Stimulated activated naive CD8-positive, alpha-beta T cell treated with anti-CD3 and anti-CD28 coated beads, Interleukin-15, Interleukin-2, amounts not matched to agents 100 ng/mL and 50 ng/mL, for 24 hours (primary cell): Measurements from ENCODE around the gene RAB8B.

Source experiments
- H3K27ac Mint-ChIP-seq: one replicate; pipeline ENCODE4 v1.8.0; 2021; ENCODE audit warnings: mild to moderate bottlenecking, mixed read lengths
- H3K27me3 Mint-ChIP-seq: one replicate; pipeline ENCODE4 v1.8.0; 2021; ENCODE audit warnings: mixed read lengths
- H3K36me3 Mint-ChIP-seq: one replicate; pipeline ENCODE4 v1.8.0; 2021; ENCODE audit warnings: low read depth, mixed read lengths
- H3K4me1 Mint-ChIP-seq: one replicate; pipeline ENCODE4 v1.8.0; 2021; ENCODE audit warnings: low read depth, mixed read lengths
- H3K4me3 Mint-ChIP-seq: one replicate; pipeline ENCODE4 v1.8.0; 2021; ENCODE audit warnings: mild to moderate bottlenecking, mixed read lengths
- H3K9me3 Mint-ChIP-seq: one replicate; pipeline ENCODE4 v1.8.0; 2021; ENCODE audit warnings: mixed read lengths

RAB8B gene

GRCh38 chr15:63211092-63211490, 21.7 kb downstream of the RAB8B start:
- Mint-ChIP-seq H3K27me3 (no peaks in the 10 kb centered on the region), H3K9me3 (no peaks in the 10 kb centered on the region), H3K4me1 (peaks cover 96% of the 10 kb centered on the region), H3K27ac (peak overlapping the region; percentile 97), H3K4me3 (peak overlapping the region; percentile 76), H3K36me3 (peaks cover 66% of the 10 kb centered on the region)

- H3K4me3 Mint-ChIP-seq = peak overlapping the region; percentile 76
- peak overlapping the region; percentile 97 for H3K27ac Mint-ChIP-seq
- H3K36me3 Mint-ChIP-seq = peaks cover 61% of the 10 kb centered on the region
- H3K4me1 Mint-ChIP-seq = peaks cover 92% of the 10 kb centered on the region
- no peaks in the 10 kb centered on the region for H3K27me3 Mint-ChIP-seq
- no peaks in the 10 kb centered on the region for H3K9me3 Mint-ChIP-seq
These were observed 22.1 kb downstream of the RAB8B start for GRCh38 chr15:63211549-63211948.

DNA sequence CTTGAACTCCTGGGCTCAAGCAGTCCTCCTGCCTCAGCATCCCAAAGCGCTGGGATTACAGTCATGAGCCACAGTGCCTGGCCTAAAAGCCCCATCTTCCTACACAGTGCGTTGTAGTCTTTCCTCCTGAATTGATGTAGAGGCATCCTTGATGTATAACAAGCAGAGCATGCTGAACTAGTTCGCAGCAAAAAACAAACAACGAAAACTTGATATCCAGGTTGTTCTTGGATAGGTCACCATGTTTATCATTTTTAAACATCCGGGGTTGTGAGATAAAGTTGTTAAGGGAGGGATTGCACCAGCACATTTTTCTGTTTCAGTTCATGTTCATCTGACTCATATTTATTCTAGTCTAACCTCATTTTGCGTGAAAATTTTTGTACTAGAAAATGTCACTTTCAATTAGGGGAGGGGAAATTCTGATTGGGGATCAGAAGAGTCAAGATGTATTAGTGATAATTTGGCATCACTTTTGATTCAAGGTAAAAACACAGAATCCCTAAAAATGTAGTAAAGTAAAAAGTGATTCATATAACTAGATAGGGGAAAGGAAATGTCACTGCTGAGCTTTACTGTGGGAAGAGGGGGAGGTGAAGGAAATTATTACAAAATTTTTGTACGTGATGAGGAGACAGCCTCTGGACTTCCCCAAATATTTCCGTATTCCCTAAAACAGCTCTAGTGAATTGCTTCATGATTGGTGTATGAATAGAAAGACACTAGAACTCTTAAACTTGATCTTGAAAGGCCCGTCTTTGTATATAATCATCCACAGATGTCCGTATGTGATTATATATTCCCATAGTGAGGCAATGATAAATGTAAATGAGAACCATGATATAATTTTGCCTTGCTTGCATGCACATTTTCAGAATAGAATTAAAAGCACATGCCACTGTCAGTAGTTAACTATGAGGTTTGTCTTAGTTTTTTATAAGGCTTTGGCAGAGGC, 22.9 kb downstream of the RAB8B start:
- Mint-ChIP-seq H3K27ac (peak overlapping the region; percentile 97), H3K27me3 (no peaks in the 10 kb centered on the region), H3K36me3 (peaks cover 61% of the 10 kb centered on the region), H3K9me3 (no peaks in the 10 kb centered on the region), H3K4me1 (peaks cover 92% of the 10 kb centered on the region), H3K4me3 (peak overlapping the region; percentile 76)

- H3K9me3 Mint-ChIP-seq = no peaks in the 10 kb centered on the region
- H3K27me3 Mint-ChIP-seq = no peaks in the 10 kb centered on the region
- peaks cover 82% of the 10 kb centered on the region for H3K4me1 Mint-ChIP-seq
- H3K4me3 Mint-ChIP-seq = no peak overlapping the region
- peaks cover 71% of the 10 kb centered on the region for H3K36me3 Mint-ChIP-seq
- peak overlapping the region; percentile 84 for H3K27ac Mint-ChIP-seq
These were observed 28.8 kb downstream of the RAB8B start for GRCh38 chr15:63218100-63218808.

- no peak overlapping the region for H3K4me3 Mint-ChIP-seq
These were observed 29.8 kb downstream of the RAB8B start for GRCh38 chr15:63219196-63219710.

GRCh38 chr15:63221346-63221745, 31.9 kb downstream of the RAB8B start:
- H3K27ac Mint-ChIP-seq = peak overlapping the region; percentile 70
- H3K9me3 Mint-ChIP-seq = no peaks in the 10 kb centered on the region
- no peaks in the 10 kb centered on the region for H3K27me3 Mint-ChIP-seq
- H3K4me3 Mint-ChIP-seq = no peak overlapping the region
- H3K4me1 Mint-ChIP-seq = peaks cover 82% of the 10 kb centered on the region
- H3K36me3 Mint-ChIP-seq = peaks cover 80% of the 10 kb centered on the region

More at GRCh38 chr15:63219196-63219710, 29.8 kb downstream of the RAB8B start:
- Mint-ChIP-seq H3K27ac (peak overlapping the region; percentile 84), H3K4me1 (peaks cover 79% of the 10 kb centered on the region), H3K27me3 (no peaks in the 10 kb centered on the region), H3K9me3 (no peaks in the 10 kb centered on the region), H3K36me3 (peaks cover 72% of the 10 kb centered on the region)

DNA sequence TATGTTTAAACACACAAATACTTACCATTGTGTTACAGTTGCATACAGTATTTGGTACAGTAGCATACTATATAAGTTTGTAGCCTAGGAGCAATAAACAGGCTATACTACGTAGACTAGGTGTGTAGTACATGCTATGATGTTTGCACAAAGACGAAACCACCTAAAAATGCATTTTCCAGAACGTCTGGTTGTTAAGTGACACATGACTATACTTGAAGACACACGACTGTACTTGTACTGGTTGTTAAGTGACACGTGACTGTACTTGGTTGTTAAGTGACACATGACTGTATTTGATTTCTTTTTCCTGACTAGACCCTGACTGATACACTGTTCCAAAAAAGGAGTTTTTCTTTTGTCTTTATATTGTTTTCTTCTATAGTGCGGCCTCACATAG, 34.1 kb downstream of the RAB8B start:
- Mint-ChIP-seq H3K36me3 (peaks cover 82% of the 10 kb centered on the region), H3K4me1 (peaks cover 84% of the 10 kb centered on the region), H3K4me3 (no peak overlapping the region), H3K27me3 (no peaks in the 10 kb centered on the region), H3K27ac (no peak overlapping the region), H3K9me3 (no peaks in the 10 kb centered on the region)

DNA sequence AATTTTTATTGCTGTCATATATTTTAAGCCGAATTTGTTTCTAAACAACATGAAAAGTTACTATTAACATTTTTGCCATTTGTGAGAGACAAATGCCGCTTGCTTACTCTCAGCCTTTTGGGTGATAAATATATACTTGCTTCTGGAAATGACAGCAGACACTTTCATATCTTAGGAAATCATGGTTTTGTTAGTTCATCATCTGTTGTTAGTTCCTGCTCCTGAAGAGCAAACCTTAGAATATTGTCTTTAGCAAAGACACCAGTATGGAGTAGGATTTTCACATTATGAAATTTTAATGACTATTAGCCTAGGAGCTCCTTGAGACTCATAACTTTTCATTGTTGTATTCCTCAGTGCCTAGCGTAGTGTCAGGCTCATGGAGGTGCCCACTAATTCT, 36.0 kb downstream of the RAB8B start:
- no peak overlapping the region for H3K4me3 Mint-ChIP-seq
- H3K27me3 Mint-ChIP-seq = no peaks in the 10 kb centered on the region
- peaks cover 83% of the 10 kb centered on the region for H3K4me1 Mint-ChIP-seq
- H3K27ac Mint-ChIP-seq = no peak overlapping the region
- H3K9me3 Mint-ChIP-seq = no peaks in the 10 kb centered on the region
- peaks cover 72% of the 10 kb centered on the region for H3K36me3 Mint-ChIP-seq

GRCh38 chr15:63226155-63226883, 36.9 kb downstream of the RAB8B start:
- H3K27me3 Mint-ChIP-seq = no peaks in the 10 kb centered on the region
- peaks cover 82% of the 10 kb centered on the region for H3K4me1 Mint-ChIP-seq
- H3K9me3 Mint-ChIP-seq = no peaks in the 10 kb centered on the region
- peak overlapping the region; percentile 50 for H3K27ac Mint-ChIP-seq
- peak overlapping the region; percentile 15 for H3K4me3 Mint-ChIP-seq
- H3K36me3 Mint-ChIP-seq = peaks cover 63% of the 10 kb centered on the region

DNA sequence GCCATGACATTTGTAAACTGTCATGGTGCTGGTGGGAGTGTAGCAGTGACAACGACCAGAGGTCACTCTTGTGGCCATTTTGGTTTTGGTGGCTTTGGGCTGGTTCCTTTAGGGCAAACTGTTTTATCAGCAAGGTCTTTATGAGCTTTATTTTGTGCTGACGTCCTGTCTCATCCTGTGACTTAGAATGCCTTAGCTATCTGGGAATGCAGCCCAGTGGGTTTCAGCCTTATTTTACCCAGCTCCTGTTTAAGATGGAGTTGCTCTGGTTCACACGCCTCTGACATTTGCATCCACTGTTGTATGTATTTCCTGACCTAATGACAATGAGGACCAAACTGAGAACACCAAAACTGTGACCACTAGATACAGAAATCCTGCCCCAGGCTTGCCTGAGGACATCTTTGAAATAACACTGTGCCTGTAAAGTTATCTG, 37.6 kb downstream of the RAB8B start:
- H3K4me3 Mint-ChIP-seq = peak overlapping the region; percentile 40

DNA sequence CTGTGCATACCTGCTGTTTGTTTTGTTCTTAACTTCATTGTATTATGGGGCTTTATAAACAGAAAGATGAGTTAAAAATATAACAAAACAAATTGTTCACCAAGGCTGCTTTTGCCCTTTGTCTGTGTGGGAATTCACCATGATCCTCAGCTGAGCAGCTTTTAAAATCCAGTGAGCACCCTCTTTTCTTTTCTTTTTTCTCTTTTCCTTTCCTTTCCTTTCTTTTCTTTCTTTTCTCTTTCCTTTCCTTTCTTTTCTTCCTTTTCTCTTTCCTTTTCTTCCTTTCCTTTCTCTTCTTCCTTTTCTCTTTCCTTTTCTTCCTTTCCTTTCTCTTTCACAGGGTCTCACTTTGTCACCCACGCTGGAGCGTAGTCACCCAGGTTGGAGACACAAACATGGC, 38.3 kb downstream of the RAB8B start:
- Mint-ChIP-seq H3K27me3 (no peaks in the 10 kb centered on the region), H3K4me1 (peaks cover 87% of the 10 kb centered on the region), H3K36me3 (peaks cover 59% of the 10 kb centered on the region), H3K4me3 (no peak overlapping the region), H3K27ac (peak overlapping the region; percentile 79), H3K9me3 (no peaks in the 10 kb centered on the region)

More for the DNA sequence above, 37.6 kb downstream of the RAB8B start:
- no peaks in the 10 kb centered on the region for H3K9me3 Mint-ChIP-seq
- peak overlapping the region; percentile 23 for H3K27ac Mint-ChIP-seq
- H3K36me3 Mint-ChIP-seq = peaks cover 63% of the 10 kb centered on the region
- no peaks in the 10 kb centered on the region for H3K27me3 Mint-ChIP-seq
- H3K4me1 Mint-ChIP-seq = peaks cover 83% of the 10 kb centered on the region

GRCh38 chr15:63231206-63231605, 41.8 kb downstream of the RAB8B start:
- Mint-ChIP-seq H3K27ac (peak overlapping the region; percentile 89), H3K36me3 (peaks cover 58% of the 10 kb centered on the region), H3K9me3 (no peaks in the 10 kb centered on the region), H3K4me3 (peak overlapping the region; percentile 70), H3K27me3 (no peaks in the 10 kb centered on the region), H3K4me1 (peaks cover 93% of the 10 kb centered on the region)

DNA sequence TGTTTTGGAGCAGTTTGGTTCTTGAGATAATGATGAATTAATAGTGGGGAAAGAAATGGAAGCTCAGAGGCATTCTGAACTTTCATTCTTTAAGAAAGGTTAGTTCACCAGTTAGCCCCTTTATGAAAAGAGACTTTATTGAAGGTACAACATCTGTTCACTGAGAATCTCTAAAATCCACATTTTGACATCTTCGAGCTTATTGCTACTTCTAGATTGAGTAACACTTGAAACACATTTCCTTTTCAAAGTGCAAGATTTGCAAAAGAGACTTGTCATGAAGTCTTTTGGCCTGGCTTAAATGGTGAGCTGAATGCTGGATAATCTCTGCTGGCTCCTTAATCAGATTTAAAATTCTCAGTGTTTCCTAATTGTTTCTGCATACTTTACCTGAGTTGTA, 42.3 kb downstream of the RAB8B start:
- H3K4me3 Mint-ChIP-seq = peak overlapping the region; percentile 70
- no peaks in the 10 kb centered on the region for H3K27me3 Mint-ChIP-seq
- H3K4me1 Mint-ChIP-seq = peaks cover 93% of the 10 kb centered on the region
- peak overlapping the region; percentile 89 for H3K27ac Mint-ChIP-seq
- H3K9me3 Mint-ChIP-seq = no peaks in the 10 kb centered on the region
- H3K36me3 Mint-ChIP-seq = peaks cover 56% of the 10 kb centered on the region

- Mint-ChIP-seq H3K27me3 (no peaks in the 10 kb centered on the region), H3K4me1 (peaks cover 93% of the 10 kb centered on the region), H3K36me3 (peaks cover 58% of the 10 kb centered on the region), H3K4me3 (peak overlapping the region; percentile 70), H3K9me3 (no peaks in the 10 kb centered on the region), H3K27ac (peak overlapping the region; percentile 89)
These were observed 43.0 kb downstream of the RAB8B start for GRCh38 chr15:63232405-63232804.
